GM23338 (cell line): ENCODE measurements around the gene PRSS56.

ENCODE experiments used
- CREB1 ChIP-seq: fragments of 250-450 bp; sonication (Bioruptor Pico); IDR thresholded peaks from 2 replicates; pipeline ENCODE4 v1.5.0; 2020; ENCODE audit warnings: low read depth, mild to moderate bottlenecking, moderate library complexity
- CTCF ChIP-seq, 2 experiments: fragments of 200-600 bp in 1 of 2; sonication (generic) in 1 of 2; conservative IDR thresholded peaks; 2 replicates each; pipeline versions ENCODE4 v1.5.1 to v1.6.1; 2016 to 2017; ENCODE audit warnings: antibody characterized with exemption in 2 of 2, low read depth in 2 of 2, mild to moderate bottlenecking in 2 of 2, moderate library complexity in 1 of 2
- ETS1 ChIP-seq: IDR thresholded peaks from 2 replicates; pipeline ENCODE4 v1.6.1; 2016; ENCODE audit warnings: antibody characterized with exemption
- EZH2 ChIP-seq: fragments of 200-600 bp; sonication (generic); IDR thresholded peaks from one replicate; pipeline ENCODE4 v1.8.0; 2017; ENCODE audit warnings: antibody characterized with exemption, mild to moderate bottlenecking, low read depth; ENCODE audit not compliant: unreplicated experiment
- EZH2phosphoT487 ChIP-seq: fragments of 200-600 bp; sonication (generic); IDR thresholded peaks from one replicate; pipeline ENCODE4 v1.8.1; 2018; ENCODE audit warnings: antibody characterized with exemption; ENCODE audit not compliant: unreplicated experiment
- JUNB ChIP-seq: IDR thresholded peaks from one replicate; pipeline ENCODE4 v1.6.1; 2016; ENCODE audit warnings: antibody characterized with exemption; ENCODE audit not compliant: unreplicated experiment
- NANOG ChIP-seq: IDR thresholded peaks from 2 replicates; pipeline ENCODE4 v1.6.1; 2016; ENCODE audit warnings: antibody characterized with exemption, borderline replicate concordance
- POLR2AphosphoS5 ChIP-seq: IDR thresholded peaks from 2 replicates; pipeline ENCODE4 v1.6.1; 2016; ENCODE audit warnings: antibody characterized with exemption, low read depth
- REST ChIP-seq: IDR thresholded peaks from one replicate; pipeline ENCODE4 v1.6.1; 2018; ENCODE audit warnings: antibody characterized with exemption; ENCODE audit not compliant: unreplicated experiment
- STAT1 ChIP-seq: IDR thresholded peaks from one replicate; pipeline ENCODE4 v1.6.1; 2016; ENCODE audit warnings: antibody characterized with exemption; ENCODE audit not compliant: unreplicated experiment
- ZNF331 ChIP-seq: fragments of 250-450 bp; sonication (Bioruptor Pico); IDR thresholded peaks from 2 replicates; pipeline ENCODE4 v1.5.0; 2020; ENCODE audit warnings: low read depth, mild to moderate bottlenecking, moderate library complexity

- TF ChIP-seq CTCF (conservative IDR thresholded peaks at IDR 0.05; ENCODE audit: low read depth in 2 of 2) (no peak), REST (no peak), EZH2 (no peak), ZNF331 (CRISPR knock-in tag) (no peak), POLR2AphosphoS5 (no peak), EZH2phosphoT487 (no peak), JUNB (no peak), STAT1 (no peak), NANOG (no peak), ETS1 (no peak), CREB1 (CRISPR knock-in tag) (no peak)
Observed at GRCh38 chr2:232501331-232501771, 18.8 kb upstream of the PRSS56 start.
